Neural cell (in vitro differentiated cells): Measurements from ENCODE around the gene WDR54. TPM values are rescaled to one million over a fixed set of nuclear protein-coding genes. Genes with fewer than 3 reads are reported as not detected.

Experiments
- H2AFZ ChIP-seq: fragments of 200-600, 300-800 bp; sonication (generic), shearing (Covaris generic); 2 replicates; pipeline ENCODE4 v1.6.0; 2014; ENCODE audit warnings: low read depth, mild to moderate bottlenecking, antibody characterized with exemption, low read length, moderate library complexity
- H3F3A ChIP-seq: fragments of 200-600 bp; shearing (Covaris generic); 2 replicates; pipeline ENCODE4 v1.6.1; 2016; ENCODE audit warnings: mild to moderate bottlenecking, moderate library complexity, mixed read lengths, antibody characterized with exemption, low read length; ENCODE audit not compliant: insufficient read depth, poor library complexity, severe bottlenecking
- H3K27ac ChIP-seq: fragments of 200-600, 300-800 bp; sonication (generic), shearing (Covaris generic); 2 replicates; pipeline ENCODE4 v1.5.1; 2014; ENCODE audit warnings: mild to moderate bottlenecking, low read length, moderate library complexity
- H3K27me3 ChIP-seq: fragments of 300-800, 200-600 bp; sonication (generic), shearing (Covaris generic); 2 replicates; pipeline ENCODE4 v1.6.0; 2014; ENCODE audit warnings: mild to moderate bottlenecking, low read depth, low read length, moderate library complexity; ENCODE audit not compliant: insufficient read depth
- H3K36me3 ChIP-seq: fragments of 300-800, 200-600 bp; sonication (generic), shearing (Covaris generic); 2 replicates; pipeline ENCODE4 v1.5.1; 2014; ENCODE audit warnings: mild to moderate bottlenecking, antibody characterized with exemption, low read length, moderate library complexity; ENCODE audit not compliant: insufficient read depth
- H3K4me2 ChIP-seq: fragments of 300-800, 200-600 bp; sonication (generic), shearing (Covaris generic); 2 replicates; pipeline ENCODE4 v1.6.0; 2014; ENCODE audit warnings: mild to moderate bottlenecking, low read length
- H3K4me3 ChIP-seq: fragments of 300-800, 200-600 bp; sonication (generic), shearing (Covaris generic); 2 replicates; pipeline ENCODE4 v1.5.1; 2014; ENCODE audit warnings: mild to moderate bottlenecking, low read length, moderate library complexity
- H3K79me2 ChIP-seq: fragments of 200-600 bp; shearing (Covaris generic); replicated peaks from 2 replicates; pipeline ENCODE4 v1.6.0; 2014; ENCODE audit warnings: mild to moderate bottlenecking, low read length, moderate library complexity; ENCODE audit not compliant: insufficient read depth
- H3K9ac ChIP-seq: fragments of 300-800, 200-600 bp; sonication (generic), shearing (Covaris generic); 2 replicates; pipeline ENCODE4 v1.6.1; 2016; ENCODE audit warnings: mild to moderate bottlenecking, low read length, mixed read lengths
- H3K9me2 ChIP-seq: fragments of 200-600 bp; shearing (Covaris generic); 2 replicates; pipeline ENCODE4 v1.6.1; 2016; ENCODE audit warnings: mild to moderate bottlenecking, low read length, mixed read lengths; ENCODE audit not compliant: insufficient read depth
- H3K9me3 ChIP-seq: fragments of 200-600, 300-800 bp; sonication (generic), shearing (Covaris generic); 2 replicates; pipeline ENCODE4 v1.6.1; 2016; ENCODE audit warnings: mild to moderate bottlenecking, mixed run types, low read length, moderate library complexity, mixed read lengths
- H4K20me1 ChIP-seq: fragments of 200-600 bp; shearing (Covaris generic); 2 replicates; pipeline ENCODE4 v1.6.1; 2016; ENCODE audit warnings: mild to moderate bottlenecking, mixed run types; ENCODE audit not compliant: insufficient read depth
- CTCF ChIP-seq: fragments of 450-650 bp; IDR thresholded peaks from 2 replicates; pipeline ENCODE4 v1.5.1; 2014; ENCODE audit warnings: antibody characterized with exemption, mild to moderate bottlenecking, moderate library complexity; ENCODE audit not compliant: poor library complexity, severe bottlenecking
- EP300 ChIP-seq: fragments of 450-650 bp; conservative IDR thresholded peaks from 2 replicates; pipeline ENCODE4 v1.6.1; 2014; ENCODE audit warnings: antibody characterized with exemption, mild to moderate bottlenecking, moderate library complexity; ENCODE audit not compliant: poor library complexity, severe bottlenecking
- EZH2 ChIP-seq: fragments of 200-600, 300-800 bp; shearing (Covaris generic), sonication (generic); IDR thresholded peaks from 2 replicates; pipeline ENCODE4 v1.6.1; 2014; ENCODE audit warnings: antibody characterized with exemption, low read length, borderline replicate concordance, mild to moderate bottlenecking; ENCODE audit not compliant: insufficient read depth, poor library complexity, severe bottlenecking
- MXI1 ChIP-seq: fragments of 450-650 bp; conservative IDR thresholded peaks from 2 replicates; pipeline ENCODE4 v1.6.1; 2014; ENCODE audit warnings: antibody characterized with exemption, mild to moderate bottlenecking; ENCODE audit not compliant: poor library complexity, severe bottlenecking
- POLR2AphosphoS5 ChIP-seq: IDR thresholded peaks from 2 replicates; pipeline ENCODE4 v1.6.1; 2012
- RAD21 ChIP-seq: fragments of 450-650 bp; conservative IDR thresholded peaks from 2 replicates; pipeline ENCODE4 v1.6.1; 2014; ENCODE audit warnings: antibody characterized with exemption, mild to moderate bottlenecking, moderate library complexity
- SMC3 ChIP-seq: fragments of 450-650 bp; conservative IDR thresholded peaks from 2 replicates; pipeline ENCODE4 v1.6.1; 2014; ENCODE audit warnings: antibody characterized with exemption, mild to moderate bottlenecking, moderate library complexity; ENCODE audit not compliant: poor library complexity
- TAF1 ChIP-seq: IDR thresholded peaks from 2 replicates; pipeline ENCODE4 v1.6.1; 2012; ENCODE audit warnings: low read depth
- polyA plus RNA-seq: library from polyadenylated mRNA; depleted of rRNA; stranded (reverse); fragments of >200 nt; gene quantifications from 2 replicates; pipeline ENCODE4 v1.2.3, GENCODE V29; 2014
- TF ChIP-seq, protein P1 (sequence below): IDR thresholded peaks from 2 replicates; pipeline ENCODE4 v1.6.1; 2012; ENCODE audit warnings: borderline replicate concordance

WDR54 gene
- polyA plus RNA-seq, 1 donor from 2014 or later: 110 TPM

- Histone ChIP-seq H3K27me3 (no peaks in the 10 kb centered on the region), H3K9ac (no peak overlapping the region), H3K27ac (no peak overlapping the region), H3F3A (no peaks in the 10 kb centered on the region), H3K4me2 (no peak overlapping the region), H3K36me3 (no peaks in the 10 kb centered on the region), H3K9me2 (no peaks in the 10 kb centered on the region), H2AFZ (no peak overlapping the region), H3K79me2 (no peaks in the 10 kb centered on the region), H4K20me1 (no peaks in the 10 kb centered on the region), H3K4me3 (no peak overlapping the region), H3K9me3 (no peaks in the 10 kb centered on the region)
- TF ChIP-seq, protein P1, sequence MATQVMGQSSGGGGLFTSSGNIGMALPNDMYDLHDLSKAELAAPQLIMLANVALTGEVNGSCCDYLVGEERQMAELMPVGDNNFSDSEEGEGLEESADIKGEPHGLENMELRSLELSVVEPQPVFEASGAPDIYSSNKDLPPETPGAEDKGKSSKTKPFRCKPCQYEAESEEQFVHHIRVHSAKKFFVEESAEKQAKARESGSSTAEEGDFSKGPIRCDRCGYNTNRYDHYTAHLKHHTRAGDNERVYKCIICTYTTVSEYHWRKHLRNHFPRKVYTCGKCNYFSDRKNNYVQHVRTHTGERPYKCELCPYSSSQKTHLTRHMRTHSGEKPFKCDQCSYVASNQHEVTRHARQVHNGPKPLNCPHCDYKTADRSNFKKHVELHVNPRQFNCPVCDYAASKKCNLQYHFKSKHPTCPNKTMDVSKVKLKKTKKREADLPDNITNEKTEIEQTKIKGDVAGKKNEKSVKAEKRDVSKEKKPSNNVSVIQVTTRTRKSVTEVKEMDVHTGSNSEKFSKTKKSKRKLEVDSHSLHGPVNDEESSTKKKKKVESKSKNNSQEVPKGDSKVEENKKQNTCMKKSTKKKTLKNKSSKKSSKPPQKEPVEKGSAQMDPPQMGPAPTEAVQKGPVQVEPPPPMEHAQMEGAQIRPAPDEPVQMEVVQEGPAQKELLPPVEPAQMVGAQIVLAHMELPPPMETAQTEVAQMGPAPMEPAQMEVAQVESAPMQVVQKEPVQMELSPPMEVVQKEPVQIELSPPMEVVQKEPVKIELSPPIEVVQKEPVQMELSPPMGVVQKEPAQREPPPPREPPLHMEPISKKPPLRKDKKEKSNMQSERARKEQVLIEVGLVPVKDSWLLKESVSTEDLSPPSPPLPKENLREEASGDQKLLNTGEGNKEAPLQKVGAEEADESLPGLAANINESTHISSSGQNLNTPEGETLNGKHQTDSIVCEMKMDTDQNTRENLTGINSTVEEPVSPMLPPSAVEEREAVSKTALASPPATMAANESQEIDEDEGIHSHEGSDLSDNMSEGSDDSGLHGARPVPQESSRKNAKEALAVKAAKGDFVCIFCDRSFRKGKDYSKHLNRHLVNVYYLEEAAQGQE: no peak
- TF ChIP-seq POLR2AphosphoS5 (no peak), MXI1 (no peak), EZH2 (no peak), TAF1 (no peak), SMC3 (no peak), RAD21 (no peak), EP300 (no peak), CTCF (no peak)
These were observed 7.1 kb upstream of the WDR54 start for GRCh38 chr2:74414441-74414840.

DNA sequence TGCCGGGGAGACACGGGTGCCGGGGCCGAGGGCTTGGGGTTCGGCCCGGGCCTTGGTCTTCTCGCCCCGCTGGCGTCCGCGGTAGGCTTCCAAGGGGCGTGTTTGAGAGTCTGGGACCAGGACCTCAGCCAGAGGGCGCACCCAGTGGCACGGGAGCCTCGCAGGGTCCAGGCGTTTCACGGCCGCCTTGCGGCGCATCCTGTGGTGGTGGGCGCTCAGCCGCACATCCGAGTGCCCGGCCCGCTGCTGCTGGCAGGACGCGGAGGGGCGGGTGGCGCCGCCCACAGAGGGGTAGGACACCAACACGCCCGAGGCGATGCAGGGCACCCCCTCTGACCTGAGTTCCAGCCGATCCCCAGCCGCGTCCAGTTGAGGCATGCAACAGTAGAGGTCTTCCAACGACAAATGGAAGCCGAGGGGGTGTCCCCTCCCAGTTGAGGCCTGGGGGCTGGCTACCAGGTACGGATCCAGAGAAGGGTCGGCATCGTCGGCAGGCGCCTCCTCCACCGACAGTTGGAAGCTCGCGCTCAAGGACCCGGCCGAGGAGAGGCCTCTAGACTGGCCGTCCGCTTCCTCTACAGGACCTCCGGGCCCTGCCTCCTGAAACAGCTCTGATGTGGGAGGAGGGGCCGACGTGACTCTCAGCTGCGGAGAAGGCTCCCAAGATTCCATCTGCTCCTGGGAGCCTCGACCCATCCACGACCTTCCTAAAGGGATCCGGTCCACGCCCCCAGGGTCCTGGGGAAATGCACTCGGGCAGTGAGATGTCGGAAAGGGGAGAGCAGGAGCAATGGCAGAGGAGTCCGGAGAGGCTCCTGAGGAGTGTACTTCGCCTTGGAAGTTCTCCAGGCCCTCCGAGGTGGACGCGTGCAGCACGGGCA is 6.4 kb upstream of the WDR54 start:
- Histone ChIP-seq H4K20me1 (no peaks in the 10 kb centered on the region), H3K4me2 (no peak overlapping the region), H3K4me3 (no peak overlapping the region), H3K27ac (no peak overlapping the region), H3K36me3 (no peaks in the 10 kb centered on the region), H3K9me2 (no peaks in the 10 kb centered on the region), H3K9ac (no peak overlapping the region), H3F3A (no peaks in the 10 kb centered on the region), H3K79me2 (no peaks in the 10 kb centered on the region), H3K27me3 (no peaks in the 10 kb centered on the region), H2AFZ (no peak overlapping the region), H3K9me3 (no peaks in the 10 kb centered on the region)
- TF ChIP-seq MXI1 (no peak), POLR2AphosphoS5 (no peak), EZH2 (no peak), SMC3 (no peak), EP300 (no peak), TAF1 (no peak), CTCF (no peak), RAD21 (no peak)
- TF ChIP-seq, protein P1: no peak
